ENCODE data around the gene NPW. TPM values are rescaled to one million over a fixed set of nuclear protein-coding genes. Genes with fewer than 3 reads are reported as not detected.
"Not testable (repeated sequence)": the region's sequence is repeated elsewhere in the genome, so short reads cannot be mapped to it uniquely, and the experiment has no call there.

Gene NPW
- total RNA-seq, 1 donor from 2014 or later: not detected

GRCh38 chr16:2007081-2007836 is 12.3 kb upstream of the NPW start:
- FAIRE-seq (no peak), DNase-seq (ENCODE audit: low read depth) (no peak)
- Histone ChIP-seq H3K36me3 (ENCODE audit: control insufficient read depth, insufficient read depth, low read length) (peaks cover 37% of the 10 kb centered on the region), H3K4me3 (ENCODE audit: low read depth, low read length) (peak overlapping the region; percentile 59), H3K27me3 (ENCODE audit: control insufficient read depth, insufficient read depth, low read length) (no peaks in the 10 kb centered on the region)
- no peak for TF ChIP-seq CTCF (IDR thresholded peaks at IDR 0.05; ENCODE audit: insufficient read depth, low read length, severe bottlenecking)

GRCh38 chr16:2008009-2008526 is 11.5 kb upstream of the NPW start:
- FAIRE-seq (peak; percentile 87), DNase-seq (ENCODE audit: low read depth) (peak; percentile 86)
- TF ChIP-seq CTCF (IDR thresholded peaks at IDR 0.05; ENCODE audit: insufficient read depth, low read length, severe bottlenecking): no peak
- Histone ChIP-seq H3K36me3 (ENCODE audit: control insufficient read depth, insufficient read depth, low read length) (peaks cover 29% of the 10 kb centered on the region), H3K27me3 (ENCODE audit: control insufficient read depth, insufficient read depth, low read length) (no peaks in the 10 kb centered on the region), H3K4me3 (ENCODE audit: low read depth, low read length) (peak overlapping the region; percentile 59)

- H3K4me3 ChIP-seq (ENCODE audit: low read depth, low read length): peak overlapping the region; percentile 59
- no peak for DNase-seq (ENCODE audit: low read depth)
- H3K36me3 ChIP-seq (ENCODE audit: control insufficient read depth, insufficient read depth, low read length): peaks cover 23% of the 10 kb centered on the region
- TF ChIP-seq CTCF (IDR thresholded peaks at IDR 0.05; ENCODE audit: insufficient read depth, low read length, severe bottlenecking): no peak
- no peaks in the 10 kb centered on the region for H3K27me3 ChIP-seq (ENCODE audit: control insufficient read depth, insufficient read depth, low read length)
- no peak for FAIRE-seq
Measured at GRCh38 chr16:2008631-2009163, 10.9 kb upstream of the NPW start.

- Histone ChIP-seq H3K36me3 (ENCODE audit: control insufficient read depth, insufficient read depth, low read length) (peaks cover 22% of the 10 kb centered on the region), H3K27me3 (ENCODE audit: control insufficient read depth, insufficient read depth, low read length) (no peaks in the 10 kb centered on the region), H3K4me3 (ENCODE audit: low read depth, low read length) (peak overlapping the region; percentile 59)
- DNase-seq (ENCODE audit: low read depth) (no peak), FAIRE-seq (no peak)
- TF ChIP-seq CTCF (IDR thresholded peaks at IDR 0.05; ENCODE audit: insufficient read depth, low read length, severe bottlenecking): no peak
Measured at GRCh38 chr16:2009164-2009711, 10.3 kb upstream of the NPW start.

GRCh38 chr16:2009791-2010510 is 9.6 kb upstream of the NPW start, which contains the start of gene ZNF598:
Gene ZNF598 (minus strand): TSS chr16:2009821.
- H3K27me3 ChIP-seq (ENCODE audit: control insufficient read depth, insufficient read depth, low read length): no peaks in the 10 kb centered on the region
- FAIRE-seq (no peak), DNase-seq (ENCODE audit: low read depth) (peak; percentile 52)
- peaks cover 17% of the 10 kb centered on the region for H3K36me3 ChIP-seq (ENCODE audit: control insufficient read depth, insufficient read depth, low read length)
- peak; percentile 9 for TF ChIP-seq CTCF (IDR thresholded peaks at IDR 0.05; ENCODE audit: insufficient read depth, low read length, severe bottlenecking)
- peak within 1 kb of the TSS; percentile 59 for H3K4me3 ChIP-seq (ENCODE audit: low read depth, low read length)

GRCh38 chr16:2011726-2012125 is 7.9 kb upstream of the NPW start:
- H3K27me3 ChIP-seq (ENCODE audit: control insufficient read depth, insufficient read depth, low read length); H3K4me3 ChIP-seq (ENCODE audit: low read depth, low read length); FAIRE-seq; H3K36me3 ChIP-seq (ENCODE audit: control insufficient read depth, insufficient read depth, low read length); DNase-seq (ENCODE audit: low read depth): not testable (repeated sequence)

Measured in bronchial epithelial cell (primary cell).